ENCODE data around the gene PRPF38A.
"Not testable (repeated sequence)": the region's sequence is repeated elsewhere in the genome, so short reads cannot be mapped to it uniquely, and the experiment has no call there.

Gene PRPF38A, protein sequence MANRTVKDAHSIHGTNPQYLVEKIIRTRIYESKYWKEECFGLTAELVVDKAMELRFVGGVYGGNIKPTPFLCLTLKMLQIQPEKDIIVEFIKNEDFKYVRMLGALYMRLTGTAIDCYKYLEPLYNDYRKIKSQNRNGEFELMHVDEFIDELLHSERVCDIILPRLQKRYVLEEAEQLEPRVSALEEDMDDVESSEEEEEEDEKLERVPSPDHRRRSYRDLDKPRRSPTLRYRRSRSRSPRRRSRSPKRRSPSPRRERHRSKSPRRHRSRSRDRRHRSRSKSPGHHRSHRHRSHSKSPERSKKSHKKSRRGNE

DNA sequence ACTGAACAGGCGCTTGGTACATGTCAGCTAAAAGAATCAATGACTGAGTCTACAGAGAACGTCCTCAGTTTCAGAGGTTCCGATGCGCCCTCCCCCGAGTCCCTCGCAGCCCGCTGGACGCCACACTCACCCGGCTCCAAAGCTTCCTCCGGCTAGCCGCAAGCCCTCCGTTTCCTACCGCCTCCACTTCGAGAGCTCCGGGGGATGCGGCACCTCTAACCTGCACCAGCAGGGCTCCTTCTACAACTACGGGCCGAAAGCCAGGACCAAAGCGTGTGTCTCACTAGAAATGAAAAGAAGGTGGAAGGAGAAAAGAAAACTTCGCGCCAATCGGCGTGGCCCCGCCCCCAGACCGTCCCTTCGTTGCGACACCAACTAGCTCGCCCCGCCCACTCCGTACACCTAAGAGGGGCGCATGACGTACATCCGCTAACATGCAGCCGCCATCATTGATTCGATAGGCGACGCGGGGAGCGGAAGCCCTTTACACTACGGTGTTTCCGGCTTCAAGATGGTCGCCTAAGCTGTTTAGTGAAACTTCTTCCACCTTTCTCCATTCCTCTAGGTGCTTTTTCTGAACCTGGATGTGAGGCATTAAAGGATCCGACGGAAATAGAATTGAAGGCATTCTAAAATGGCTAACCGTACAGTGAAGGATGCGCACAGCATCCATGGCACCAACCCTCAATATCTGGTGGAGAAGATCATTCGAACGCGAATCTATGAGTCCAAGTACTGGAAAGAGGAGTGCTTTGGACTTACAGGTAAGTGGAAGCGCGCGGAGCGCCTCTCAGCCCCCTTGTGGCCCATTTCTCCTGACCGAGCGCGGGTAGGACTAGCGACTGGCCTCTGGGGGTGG is at the start of gene PRPF38A, which contains the start of gene ORC1:
PRPF38A (plus strand) TSS at position 487 of the 859 bp plus-strand sequence; CDS start at position 635, 148 bp downstream.
ORC1 (minus strand) TSS at position 308 of the 859 bp plus-strand sequence. CDS start 2,200 bp downstream, outside the sequence.
- DNase-seq: peak; percentile 96

DNA sequence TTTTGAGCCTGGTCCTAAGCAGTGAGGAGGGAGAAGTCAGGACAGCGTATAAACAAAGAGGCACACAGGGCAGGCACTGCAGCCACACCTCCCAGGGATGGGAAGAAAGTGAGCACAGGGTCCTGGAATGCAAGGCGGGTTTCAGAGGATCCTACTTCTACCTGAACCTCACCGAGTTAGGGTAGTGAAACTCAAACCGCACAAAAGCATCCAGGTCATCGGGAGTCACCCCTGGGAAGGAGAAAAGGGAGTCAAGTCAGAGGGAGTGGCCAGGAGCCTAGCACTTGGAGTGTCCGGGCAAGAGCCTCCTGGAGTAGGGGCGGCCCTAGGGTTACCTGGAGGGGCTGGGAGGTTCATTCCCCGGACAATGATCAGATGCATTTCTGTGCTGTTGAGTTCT is 49.0 kb upstream of the PRPF38A start:
- no peak for DNase-seq

DNA sequence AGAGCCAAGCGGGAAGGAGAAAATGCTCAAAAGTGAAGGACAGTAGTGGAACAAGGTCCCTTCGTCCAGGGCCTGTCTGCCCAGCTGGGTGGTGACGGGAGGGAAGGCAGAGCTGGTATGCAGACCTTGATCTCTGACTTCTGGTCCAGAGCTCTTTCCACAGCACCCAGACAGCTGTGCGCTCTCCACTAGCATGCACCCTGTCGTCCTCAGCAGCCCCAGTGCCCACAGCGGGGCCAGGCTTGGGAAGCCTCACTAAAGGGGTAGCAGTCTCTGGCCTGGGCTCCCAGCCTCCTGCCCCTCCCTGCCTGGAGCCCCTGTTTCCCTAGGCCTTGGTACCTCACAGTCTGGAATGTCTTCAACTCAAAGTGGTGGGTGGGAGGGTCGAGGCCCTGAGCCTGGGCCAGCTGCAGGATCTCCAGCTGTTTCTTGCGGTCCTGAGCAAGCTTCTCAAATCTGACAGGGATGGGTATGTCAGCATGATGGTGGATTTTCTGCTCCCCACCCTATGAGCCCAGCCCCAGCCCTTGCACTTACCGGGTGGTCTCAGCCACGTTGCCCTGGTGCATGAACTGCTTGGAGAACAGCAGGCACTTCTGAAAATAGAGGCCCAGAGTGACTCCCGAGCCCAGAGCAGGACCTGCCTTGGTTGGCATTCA is 48.4 kb upstream of the PRPF38A start:
- no peak for DNase-seq

DNA sequence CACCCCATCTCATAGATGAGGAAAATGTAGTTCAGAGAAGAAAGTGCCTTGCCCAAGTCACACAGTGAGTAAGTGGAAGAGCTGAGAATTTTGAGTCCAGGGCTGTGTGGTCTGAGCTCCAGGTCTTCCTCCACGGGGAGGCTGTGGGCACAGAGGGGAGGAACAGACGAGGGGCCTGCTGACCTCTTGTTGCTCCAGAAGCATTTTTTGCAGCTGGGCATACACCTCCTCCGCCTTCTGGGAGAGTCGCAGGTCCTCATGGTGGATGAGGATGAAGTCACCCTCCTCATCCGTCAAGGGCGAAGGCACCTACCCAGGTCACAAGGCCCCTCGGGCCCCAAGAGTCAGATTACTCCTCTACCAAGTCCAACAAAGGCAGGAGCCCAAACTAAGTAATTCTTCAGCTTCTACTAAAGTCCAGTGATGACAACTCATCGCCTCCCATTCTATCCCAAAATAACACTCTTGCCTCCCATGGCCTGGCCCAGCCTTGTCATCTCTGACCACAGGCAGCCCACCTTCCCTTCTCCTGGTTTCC is 47.5 kb upstream of the PRPF38A start:
- DNase-seq: no peak

DNA sequence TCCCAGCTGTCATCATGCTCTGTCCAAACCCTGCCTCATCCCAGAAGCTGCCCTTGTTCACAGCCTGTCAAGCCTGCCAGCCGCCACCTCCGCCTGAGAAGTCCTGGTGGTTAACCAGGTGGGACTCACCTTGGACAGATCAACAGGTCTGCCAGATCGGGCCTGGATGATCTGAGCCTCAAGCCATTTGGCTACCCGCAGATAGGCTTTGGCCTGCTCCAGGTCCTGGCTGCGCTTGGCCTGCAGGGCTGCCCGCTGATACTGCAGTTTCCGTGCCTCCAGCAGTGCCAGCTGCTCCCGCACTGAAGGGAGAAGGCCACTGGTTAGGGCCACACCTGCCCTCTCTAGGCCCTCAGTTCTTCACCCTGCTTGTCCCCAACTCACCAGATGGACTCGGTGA is 47.0 kb upstream of the PRPF38A start:
- no peak for DNase-seq

DNA sequence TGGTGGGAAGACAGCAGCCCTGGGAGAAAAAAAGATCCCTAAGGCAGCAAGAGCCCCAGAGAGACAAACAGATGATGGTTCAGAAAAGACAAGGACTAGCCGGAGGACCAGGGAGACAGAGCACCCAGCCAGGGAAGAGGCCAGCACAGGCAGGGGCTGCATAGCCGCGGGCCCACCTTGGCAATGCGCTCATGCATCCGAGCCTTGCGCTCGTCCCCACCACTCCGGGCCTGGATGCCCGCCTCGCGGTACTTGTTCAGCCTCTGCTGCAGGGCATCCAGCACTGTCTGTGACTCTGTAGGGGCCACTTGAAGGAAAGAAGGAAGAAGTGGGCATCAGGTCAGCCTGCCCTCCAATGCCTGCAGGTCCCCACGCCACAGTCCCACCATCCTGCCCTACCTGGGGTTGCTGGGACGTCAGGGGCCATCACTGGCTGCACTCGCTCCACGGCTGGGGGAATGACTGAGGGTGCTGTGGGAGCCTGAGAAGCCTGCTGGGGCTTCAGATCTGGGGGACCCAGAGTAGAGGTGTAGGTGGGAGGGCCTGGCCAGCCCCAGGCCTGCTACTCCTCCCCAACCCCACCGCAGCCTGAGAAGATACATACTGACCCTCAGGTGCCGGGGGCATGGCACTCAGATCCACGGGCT is 45.4 kb upstream of the PRPF38A start:
- no peak for DNase-seq

DNA sequence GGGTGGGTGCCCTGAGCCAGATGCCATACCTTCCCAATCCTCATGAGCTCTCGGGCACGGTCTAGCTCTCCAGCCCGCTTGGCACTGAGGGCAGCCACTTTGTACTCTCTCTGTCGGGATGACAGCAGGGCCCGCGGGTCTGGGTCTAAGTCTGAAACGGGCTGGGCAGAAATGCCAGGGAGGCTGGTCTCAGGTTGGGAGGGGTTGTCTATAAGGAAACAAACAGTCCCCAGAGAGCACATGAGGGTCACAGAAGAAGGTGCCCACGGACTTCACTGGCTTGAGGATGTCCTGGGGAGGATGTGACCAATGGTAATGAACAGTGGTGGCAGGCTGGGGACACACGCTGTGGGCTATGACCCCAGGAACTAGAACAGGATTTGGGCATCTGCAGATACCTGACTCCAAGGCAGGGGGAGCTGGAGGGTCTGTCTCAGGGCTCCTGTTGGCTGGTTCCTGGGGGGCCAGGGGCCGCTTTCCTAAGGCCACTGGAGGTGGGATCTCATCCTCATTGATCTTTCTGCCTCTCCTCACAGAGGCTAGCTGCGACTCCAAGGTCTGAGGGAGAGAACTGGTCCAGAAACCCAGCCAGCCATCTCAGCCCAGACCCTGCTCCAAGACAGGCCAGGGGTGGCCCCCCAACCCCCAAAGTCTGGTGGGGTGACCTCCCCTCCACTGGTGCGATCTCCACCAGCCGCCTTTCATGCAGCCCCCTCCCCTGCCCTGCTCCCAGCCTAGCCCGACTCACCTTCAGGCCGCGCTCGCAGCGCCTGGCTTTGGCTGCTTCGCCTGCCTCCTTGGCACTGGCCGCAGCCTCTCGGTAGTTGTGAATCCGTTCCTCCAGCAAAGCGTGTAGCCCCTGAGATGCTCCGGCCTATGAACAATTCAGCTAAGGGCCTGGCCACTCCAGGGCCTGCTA is 44.5 kb upstream of the PRPF38A start:
- DNase-seq: no peak

DNA sequence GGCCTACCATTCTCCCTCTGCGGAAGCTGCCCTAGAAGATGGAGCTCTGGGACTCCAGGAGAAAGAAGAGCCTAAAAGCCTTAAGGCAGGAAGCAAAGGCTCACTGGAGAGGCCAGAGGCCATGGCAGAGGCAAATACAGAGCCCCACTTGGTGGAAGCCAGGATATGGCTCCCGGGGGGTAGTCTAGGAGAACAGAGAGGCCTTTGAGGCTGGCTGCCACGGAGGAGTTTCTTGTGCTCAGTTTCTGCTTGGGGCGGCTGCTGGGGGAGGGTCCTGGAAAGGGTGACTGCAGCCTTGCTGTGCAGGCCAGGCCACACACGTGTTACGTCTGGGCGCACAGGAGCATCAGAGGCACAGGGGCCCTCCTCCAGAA is 43.8 kb upstream of the PRPF38A start:
- DNase-seq: no peak

DNA sequence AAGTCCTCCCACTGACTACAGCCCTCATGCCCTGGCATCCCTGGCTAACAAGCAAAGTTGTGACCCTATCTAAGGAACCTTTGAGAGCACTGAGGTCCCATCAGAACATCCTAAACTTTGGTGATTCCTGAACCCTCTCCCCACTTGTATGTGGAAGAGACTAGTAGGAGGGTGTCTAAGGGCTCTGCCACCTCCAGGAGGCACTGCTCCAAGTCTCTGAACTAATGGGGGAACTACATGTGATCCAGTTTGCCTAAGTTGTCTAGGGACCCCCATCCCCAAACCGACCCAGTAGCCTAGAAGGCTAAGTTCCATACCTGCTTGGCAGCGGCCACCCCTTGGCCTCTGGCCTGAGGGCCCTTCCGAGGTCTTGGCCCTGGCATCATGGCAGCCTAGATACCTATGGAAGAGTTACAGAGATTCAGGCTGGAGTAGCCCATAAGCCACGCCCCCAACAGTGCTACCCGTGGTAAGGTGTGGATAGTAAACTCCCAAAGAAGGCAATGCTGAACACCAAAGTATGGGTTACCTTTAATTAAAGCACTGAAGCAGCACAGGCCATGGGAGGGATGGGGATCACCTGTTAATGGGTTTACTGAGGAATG is 40.1 kb upstream of the PRPF38A start:
- DNase-seq: no peak

DNA sequence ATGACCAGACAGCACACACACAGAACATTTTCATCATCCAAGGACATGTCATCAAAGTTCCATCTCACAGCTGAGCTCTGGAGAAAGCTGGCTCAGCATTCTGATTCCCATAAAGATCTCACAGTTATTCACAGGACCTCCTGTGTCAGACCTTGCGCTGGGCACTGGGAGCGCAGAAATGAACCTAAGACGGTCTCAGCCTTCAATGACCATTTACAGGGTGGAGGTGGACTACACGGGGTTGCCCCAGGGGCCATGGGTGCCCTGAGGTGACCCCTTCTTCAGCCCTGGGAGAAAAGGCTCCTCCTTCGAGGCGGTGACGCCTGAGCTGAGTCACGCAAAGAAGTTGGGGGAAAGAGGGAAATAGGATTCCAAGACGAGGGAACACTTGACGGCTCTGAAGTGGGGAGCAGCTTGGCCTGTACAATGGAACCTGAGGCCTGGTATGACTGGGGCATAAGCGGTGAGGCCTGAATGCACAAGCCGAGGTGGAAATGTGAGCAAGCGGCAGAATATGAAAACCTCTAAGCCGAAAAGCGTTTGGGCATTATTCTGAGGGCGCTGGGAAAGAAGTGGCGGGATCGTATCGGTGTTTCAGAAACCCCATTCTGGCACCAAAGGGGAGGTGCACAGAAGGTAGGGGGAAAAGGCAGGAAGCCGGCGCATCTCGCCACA is 39.2 kb upstream of the PRPF38A start:
- peak; percentile 4 for DNase-seq

DNA sequence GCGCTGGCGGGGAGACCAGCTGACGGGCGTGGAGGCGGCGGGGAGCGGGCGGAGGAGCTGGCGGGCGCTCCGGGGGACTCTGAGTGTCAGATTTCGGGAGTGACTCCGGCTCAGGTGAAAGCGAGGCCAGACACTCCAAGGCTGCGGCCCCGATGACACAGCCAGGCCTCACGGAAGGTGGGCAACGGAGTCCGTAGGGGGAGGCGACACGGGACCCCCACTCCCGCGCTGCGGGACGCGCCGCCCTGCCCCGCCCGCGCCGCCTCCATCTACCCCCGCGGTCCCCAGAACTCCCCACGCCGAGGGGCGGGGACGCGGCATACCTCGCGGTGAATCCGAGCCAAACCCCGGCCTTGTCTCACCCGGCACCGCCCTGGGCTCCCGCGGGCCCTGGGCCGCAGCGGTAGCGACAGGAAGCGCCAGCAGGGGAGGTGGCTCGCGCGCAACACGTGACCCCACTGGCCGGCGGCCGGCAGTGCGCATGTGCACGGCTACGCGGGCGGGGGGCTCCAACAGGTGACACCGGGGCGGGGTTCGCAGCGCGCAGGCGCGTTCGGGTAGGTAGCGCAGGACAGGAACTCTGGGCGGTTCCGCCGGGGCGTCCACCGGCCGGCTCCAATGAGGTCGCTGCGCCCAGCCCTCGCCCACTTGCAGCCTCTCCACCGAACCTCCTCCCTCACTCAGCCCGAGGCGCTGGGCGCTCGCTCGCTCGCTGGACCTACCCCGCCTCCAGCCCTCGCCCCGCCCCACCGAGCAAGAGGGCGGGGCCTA is 38.5 kb upstream of the PRPF38A start, which contains the start of gene CC2D1B:
CC2D1B (minus strand) TSS at position 460 of the 771 bp plus-strand sequence. CDS start 1,585 bp downstream, outside the sequence.
- DNase-seq: peak; percentile 100

DNA sequence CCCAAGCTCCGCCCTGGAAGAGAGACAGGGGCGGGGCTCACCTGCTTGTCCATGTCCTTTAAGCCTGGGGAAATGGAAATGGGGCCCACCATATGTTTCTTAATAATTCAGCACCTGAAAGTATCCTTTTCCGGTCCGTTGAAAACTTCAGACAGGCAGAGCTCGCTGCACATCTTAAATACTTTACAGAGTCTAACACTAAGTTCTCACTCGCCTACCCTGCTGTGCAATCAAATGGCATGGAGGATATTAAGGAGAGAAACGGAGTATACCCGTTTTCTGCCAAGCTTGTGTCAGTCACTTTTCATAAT is 37.9 kb upstream of the PRPF38A start:
- DNase-seq: no peak

DNA sequence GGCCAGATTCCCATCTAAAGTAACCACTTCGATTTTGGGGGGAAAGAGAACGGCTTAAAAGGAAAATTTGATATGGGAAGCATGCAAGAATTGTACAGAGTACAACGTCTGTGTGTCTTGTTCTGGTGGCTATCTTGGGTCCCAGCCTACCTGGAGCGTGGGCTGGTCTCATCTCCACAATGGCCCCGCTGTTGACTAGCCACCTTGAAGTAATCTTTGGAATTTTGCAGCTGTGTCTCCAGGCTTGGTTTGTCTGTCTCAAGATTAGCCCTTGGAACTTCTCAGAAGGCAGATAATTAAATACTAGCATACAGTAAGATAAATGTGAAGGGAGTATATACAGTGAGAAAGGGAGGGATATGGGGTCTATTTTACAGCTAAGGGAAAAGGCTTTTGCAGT is 37.1 kb upstream of the PRPF38A start:
- DNase-seq: no peak

DNA sequence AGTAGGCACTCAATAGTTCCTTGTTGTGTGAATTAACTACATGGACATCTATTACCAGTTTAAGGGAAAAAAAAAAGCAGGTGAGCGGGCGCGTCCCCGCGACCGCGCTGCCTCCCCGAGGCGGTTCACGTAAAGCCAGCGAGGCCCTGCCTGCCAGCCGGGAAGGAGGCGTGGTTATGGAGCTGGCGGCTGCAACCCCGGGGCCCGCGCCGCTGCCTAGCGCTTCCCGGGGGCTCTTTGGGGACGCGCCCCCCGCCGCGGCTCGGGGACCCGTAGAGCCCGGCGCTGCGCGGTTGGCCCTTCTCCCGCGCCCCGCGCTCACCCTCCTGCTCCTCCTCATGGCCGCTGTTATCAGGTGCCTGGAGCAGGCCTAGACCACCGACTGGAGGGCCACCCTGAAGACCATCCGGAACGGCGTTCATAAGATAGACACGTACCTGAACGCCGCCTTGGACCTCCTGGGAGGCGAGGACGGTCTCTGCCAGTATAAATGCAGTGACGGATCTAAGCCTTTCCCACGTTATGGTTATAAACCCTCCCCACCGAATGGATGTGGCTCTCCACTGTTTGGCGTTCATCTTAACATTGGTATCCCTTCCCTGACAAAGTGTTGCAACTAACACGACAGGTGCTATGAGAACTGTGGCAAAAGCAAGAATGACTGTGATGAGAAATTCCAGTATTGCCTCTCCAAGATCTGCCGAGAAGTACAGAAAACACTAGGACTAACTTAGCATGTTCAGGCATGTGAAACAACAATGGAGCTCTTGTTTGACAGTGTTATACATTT is 35.8 kb upstream of the PRPF38A start:
- DNase-seq: peak; percentile 57

DNA sequence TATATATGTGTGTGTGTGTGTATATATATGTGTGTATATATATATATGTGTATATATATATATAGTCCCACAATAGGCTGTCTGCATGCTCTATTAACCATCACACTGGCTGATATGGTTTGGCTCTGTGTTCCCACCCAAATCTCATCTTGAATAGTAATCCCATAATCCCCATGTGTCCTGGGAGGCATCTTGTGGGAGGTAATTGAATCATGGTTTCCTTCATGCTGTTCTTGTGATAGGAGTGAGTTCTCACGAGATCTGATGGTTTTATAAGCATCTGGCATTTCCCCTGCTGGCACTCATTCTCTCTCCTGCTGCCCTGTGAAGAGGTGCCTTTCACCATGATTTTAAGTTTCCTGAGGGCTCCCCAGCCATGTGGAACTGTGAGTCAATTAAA is 34.6 kb upstream of the PRPF38A start:
- DNase-seq: not testable (repeated sequence)

DNA sequence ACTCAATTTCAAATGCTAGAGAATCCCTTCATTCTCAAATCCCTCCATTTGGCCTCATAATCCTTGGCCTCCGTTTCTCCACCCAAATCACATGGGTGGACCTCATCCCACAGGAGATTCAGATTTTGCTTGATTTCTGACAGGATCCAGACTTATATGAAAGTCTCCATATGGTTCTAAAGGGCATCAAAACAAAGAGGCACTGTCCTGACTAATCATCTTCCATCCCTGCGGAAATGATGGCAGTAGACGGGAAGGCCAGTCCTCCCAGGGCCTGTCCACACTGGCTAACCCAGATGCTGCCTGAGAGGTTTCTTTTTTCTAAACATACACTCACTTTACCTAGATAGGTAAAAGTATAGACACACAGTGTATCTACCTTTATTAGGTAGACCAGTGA is 19.0 kb upstream of the PRPF38A start:
- DNase-seq: no peak

DNA sequence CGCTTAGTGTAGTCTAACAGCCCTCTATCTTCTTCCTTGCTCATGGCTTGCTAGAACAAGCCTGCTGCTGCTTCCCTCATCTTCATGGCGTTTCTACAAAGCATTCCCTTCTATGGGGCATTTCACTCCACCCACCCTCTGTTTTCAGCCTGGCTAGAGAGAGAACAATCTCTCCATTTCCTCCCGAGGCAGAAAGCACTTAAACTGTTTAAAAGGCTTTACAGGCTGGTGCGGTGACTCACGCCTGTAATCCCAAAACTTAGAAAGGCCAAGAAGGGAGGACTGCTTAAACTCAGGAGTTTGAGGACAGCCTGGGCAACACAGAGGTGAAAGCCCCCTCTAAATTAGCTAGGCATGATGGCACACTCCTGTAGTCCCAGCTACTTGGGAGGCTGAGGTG is 17.9 kb upstream of the PRPF38A start:
- no peak for DNase-seq

DNA sequence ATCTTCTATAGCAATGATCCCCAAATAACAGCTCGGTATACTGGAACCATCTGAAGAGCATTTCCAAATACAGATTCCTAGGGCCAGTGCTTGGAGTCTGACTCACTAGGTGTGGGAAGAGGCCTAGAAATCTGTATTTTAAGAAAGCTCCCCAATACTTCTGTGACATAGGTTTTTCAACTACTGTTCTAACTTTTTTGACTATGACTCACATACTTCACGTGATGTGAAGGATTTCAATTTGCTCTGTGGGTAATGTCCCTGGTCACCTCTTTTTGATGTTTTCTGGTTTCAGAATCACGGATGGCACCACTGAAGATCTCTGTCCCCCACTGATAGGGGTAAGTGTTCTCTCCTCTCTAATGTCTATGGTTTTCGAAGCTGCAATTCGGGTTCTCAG is 11.2 kb upstream of the PRPF38A start:
- DNase-seq: no peak

DNA sequence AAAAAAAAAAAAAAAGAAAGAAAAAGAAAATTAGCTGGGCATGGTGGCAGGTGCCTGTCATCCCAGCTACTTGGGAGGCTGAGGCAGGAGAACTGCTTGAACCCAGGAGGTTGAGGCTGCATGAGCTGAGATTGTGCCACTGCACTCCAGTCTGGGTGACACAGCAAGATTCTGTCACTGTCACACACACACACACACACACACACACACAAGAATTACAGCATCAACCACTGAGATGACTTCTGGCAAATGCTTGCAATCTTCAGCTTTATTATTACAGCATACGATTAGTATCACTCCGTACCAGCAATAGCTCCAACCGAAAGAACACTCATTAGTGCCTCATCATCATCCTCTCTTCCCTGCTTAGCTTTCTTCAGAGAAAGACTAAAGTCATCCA is 4.8 kb upstream of the PRPF38A start:
- no peak for DNase-seq
